Activated naive CD4-positive, alpha-beta T cell treated with anti-CD3 and anti-CD28 coated beads, Interleukin-2, amount 10 ng/mL, durations not matched to agents 7 days and 5 days (primary cell): Measurements from ENCODE around the gene ADARB2.
"Not testable (repeated sequence)": the region's sequence is repeated elsewhere in the genome, so short reads cannot be mapped to it uniquely, and the experiment has no call there.

ENCODE experiments used
- CTCF ChIA-PET: fragments of 350-600 bp; sonication (Branson Sonifier 250); formaldehyde crosslinking; loops from one replicate; lab custom pipeline; 2021; ENCODE audit warnings: antibody characterized with exemption; lab: Charles Lee
- DNase-seq: peaks from one replicate; pipeline ENCODE4 v3.0.0-alpha.2; 2020
- H3K27ac Mint-ChIP-seq: one replicate; pipeline ENCODE4 v1.8.0; 2021; ENCODE audit warnings: mild to moderate bottlenecking, moderate library complexity, mixed read lengths
- H3K27me3 Mint-ChIP-seq: one replicate; pipeline ENCODE4 v1.8.0; 2021; ENCODE audit warnings: mild to moderate bottlenecking, mixed read lengths
- H3K36me3 Mint-ChIP-seq: one replicate; pipeline ENCODE4 v1.8.0; 2021; ENCODE audit warnings: mixed read lengths
- H3K4me1 Mint-ChIP-seq: one replicate; pipeline ENCODE4 v1.8.0; 2021; ENCODE audit warnings: mixed read lengths
- H3K4me3 Mint-ChIP-seq: one replicate; pipeline ENCODE4 v1.8.0; 2021; ENCODE audit warnings: mild to moderate bottlenecking, moderate library complexity, mixed read lengths
- H3K9me3 Mint-ChIP-seq: one replicate; pipeline ENCODE4 v1.8.0; 2021; ENCODE audit warnings: mixed read lengths

ADARB2 gene

DNA sequence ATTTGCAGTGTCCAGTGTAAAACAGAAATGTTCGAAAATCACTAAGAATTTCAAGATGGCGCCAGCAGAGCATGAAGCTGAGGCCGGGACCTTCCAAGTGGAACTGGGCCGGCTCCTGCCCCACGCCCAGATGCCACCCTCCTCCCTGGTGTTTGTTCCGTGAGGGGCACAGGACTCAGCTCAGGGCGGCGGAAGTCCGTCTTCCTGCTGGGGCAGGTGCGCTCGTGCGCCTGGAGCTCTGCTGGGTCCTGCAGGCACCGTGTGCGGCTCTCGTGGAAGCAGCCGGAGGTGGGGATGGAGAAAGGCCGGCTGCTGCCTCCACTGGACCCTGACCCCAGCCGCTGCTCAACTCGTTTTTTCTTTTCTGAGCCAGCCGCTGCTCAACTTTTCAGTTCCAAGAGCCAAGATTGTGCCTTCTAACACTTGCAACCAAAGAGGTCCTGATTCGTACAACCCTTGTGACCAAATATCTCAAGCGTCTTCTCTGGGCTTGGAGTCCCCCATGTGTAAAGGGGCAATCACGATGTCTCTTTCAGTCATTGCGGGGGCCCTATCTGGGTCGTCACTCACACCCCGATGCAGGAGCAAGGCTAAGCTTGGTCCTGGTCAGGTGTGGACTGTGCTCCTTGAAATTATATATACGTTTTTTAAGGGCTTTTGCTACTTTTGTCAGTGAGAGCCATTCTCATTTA is 334.4 kb downstream of the ADARB2 start:
- Mint-ChIP-seq H3K4me1 (no peaks in the 10 kb centered on the region), H3K27ac (no peak overlapping the region), H3K9me3 (no peaks in the 10 kb centered on the region), H3K36me3 (no peaks in the 10 kb centered on the region), H3K4me3 (no peak overlapping the region), H3K27me3 (no peaks in the 10 kb centered on the region)
- no peak for DNase-seq
- CTCF ChIA-PET = no interaction called here

DNA sequence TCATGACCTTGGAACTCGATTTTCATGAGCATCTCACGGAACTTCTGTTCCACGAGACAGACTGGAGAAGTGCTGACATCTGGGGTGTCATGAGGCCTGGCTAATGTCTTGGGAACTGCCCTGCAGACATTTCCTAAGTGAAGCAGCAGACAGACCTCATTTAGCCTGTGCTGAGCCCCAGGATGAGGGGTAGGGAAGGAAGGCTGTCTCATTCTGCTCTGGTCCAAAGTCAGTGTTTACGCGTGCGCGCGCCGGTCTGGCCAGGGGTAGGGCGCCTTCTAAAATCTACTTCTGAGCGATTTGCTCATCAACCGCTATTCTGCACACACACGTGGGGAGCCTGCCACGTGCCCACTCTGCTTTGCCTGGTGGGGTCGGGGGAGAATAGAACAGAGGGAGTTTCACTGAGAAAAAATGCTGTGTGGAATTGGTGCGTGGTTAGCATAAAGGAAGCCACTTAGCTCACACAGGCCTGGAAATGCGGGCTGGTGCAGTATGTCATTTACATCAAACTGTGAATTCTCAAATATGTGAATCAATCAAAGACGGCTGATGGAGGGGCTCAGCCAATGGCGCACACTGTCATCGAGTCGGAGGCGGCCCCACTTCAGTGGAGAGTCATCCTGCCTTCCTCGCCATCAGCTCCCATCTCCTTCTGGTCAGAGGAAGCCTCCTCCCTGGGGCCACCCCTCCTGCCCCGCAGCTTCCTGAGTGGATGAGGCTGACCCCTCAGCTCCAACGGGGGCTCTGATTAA is 335.1 kb downstream of the ADARB2 start:
- H3K27me3 Mint-ChIP-seq = no peaks in the 10 kb centered on the region
- no peaks in the 10 kb centered on the region for H3K36me3 Mint-ChIP-seq
- no peak overlapping the region for H3K27ac Mint-ChIP-seq
- DNase-seq = no peak
- H3K9me3 Mint-ChIP-seq = no peaks in the 10 kb centered on the region
- no peak overlapping the region for H3K4me3 Mint-ChIP-seq
- no peaks in the 10 kb centered on the region for H3K4me1 Mint-ChIP-seq
- CTCF ChIA-PET = no interaction called here

DNA sequence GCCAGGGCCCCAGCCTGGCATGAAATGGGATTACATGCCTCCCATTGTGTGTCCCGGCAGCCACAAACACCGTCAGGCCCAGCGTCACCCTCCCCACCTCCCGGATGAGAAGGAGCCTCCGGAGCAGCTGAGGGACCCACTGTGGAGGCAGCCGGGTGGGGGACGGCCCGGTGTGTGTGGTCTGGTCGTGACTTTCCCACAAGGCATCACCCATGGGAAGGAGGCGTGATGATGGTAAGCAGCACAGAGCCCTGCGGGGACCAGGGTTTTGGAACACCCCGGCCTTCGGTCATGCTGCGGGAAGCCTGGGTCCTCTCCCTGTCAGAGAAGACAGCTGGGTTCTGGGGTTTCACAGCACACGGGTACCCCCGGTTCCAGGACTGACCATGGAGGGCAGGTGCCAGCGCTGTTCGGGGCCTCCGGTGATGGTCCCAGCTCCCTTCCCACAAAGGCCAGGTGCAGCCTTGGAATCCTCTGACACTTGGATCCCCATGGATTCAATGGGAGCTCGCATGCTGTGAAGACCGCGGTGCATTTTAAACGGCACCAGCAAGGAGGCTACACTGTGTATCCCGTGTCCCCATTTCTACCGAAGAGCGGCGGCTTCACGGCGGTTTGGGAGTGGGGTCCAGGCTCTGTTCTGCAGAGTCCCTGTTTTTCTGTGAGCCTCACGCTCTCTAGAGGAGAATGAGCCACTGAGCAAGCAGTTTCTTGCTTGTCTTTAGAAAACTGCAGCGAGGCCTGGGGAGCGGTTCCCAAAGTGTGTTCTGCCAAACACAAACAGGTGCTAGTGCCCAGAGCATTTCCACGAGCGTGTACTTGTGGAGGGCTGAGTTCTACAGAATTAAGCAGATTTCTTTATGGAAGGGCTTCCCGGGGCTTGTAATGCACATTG is 336.0 kb downstream of the ADARB2 start:
- DNase-seq = no peak
- no peaks in the 10 kb centered on the region for H3K4me1 Mint-ChIP-seq
- no peaks in the 10 kb centered on the region for H3K27me3 Mint-ChIP-seq

DNA sequence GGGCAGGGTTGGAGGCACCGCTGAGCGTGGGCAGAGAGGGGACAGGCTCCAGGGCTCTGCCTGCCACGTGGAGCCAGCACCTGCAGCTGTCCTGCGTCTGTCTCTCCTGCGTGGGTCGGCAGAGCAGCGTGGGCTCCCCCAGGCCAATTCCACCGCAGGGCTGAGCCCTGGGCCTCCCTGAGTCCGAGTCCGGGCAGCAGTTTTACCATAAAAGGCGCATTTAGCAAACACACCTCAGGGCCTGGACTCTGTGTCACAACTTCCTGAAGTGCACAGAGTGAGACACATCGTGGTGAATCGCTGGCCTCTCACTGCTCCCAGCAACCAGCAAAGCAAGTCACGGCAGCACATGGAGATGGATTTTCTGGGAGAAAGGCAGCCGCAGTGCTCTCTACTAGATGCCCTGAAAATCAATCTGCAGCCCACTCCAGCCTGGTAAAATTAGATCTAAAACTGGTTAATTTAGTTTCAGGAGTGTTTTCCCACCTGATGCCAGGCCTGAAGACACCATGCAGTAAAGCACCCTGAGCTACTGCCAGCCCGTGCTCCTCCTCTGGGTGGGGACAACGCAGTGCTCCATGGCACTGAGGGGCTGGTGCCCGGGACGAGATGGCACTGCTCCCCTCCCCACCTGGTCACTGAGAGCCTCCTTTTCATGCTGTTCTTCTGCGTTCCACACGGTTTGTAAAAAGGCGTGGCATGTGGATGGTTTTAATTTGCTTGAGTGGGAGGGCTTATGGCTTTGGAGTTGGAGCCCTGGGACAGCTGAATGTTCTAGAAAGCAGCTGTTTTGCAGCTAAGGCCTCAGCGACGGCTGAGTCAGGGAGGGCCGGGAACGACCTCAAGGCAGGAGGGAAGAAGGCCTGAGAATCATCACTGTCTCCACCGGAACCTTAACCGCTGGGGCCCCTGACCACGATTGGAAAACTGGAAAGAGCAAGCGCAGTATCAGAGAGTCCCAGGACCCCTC is 336.9 kb downstream of the ADARB2 start:
- Mint-ChIP-seq H3K4me3 (no peak overlapping the region), H3K27me3 (no peaks in the 10 kb centered on the region), H3K9me3 (no peaks in the 10 kb centered on the region), H3K4me1 (no peaks in the 10 kb centered on the region), H3K36me3 (no peaks in the 10 kb centered on the region), H3K27ac (no peak overlapping the region)
- DNase-seq = no peak
- CTCF ChIA-PET = interaction anchor here (0.8 kb wide), 1 partner anchor 15 kb away, joined by 3 read pairs; no protein-coding TSS in a partner anchor

More for the DNA sequence above, 336.0 kb downstream of the ADARB2 start:
- Mint-ChIP-seq H3K9me3 (no peaks in the 10 kb centered on the region), H3K4me3 (no peak overlapping the region), H3K36me3 (no peaks in the 10 kb centered on the region), H3K27ac (no peak overlapping the region)
- CTCF ChIA-PET = interaction anchor here (0.8 kb wide), 1 partner anchor 16 kb away, joined by 3 read pairs; no protein-coding TSS in a partner anchor

DNA sequence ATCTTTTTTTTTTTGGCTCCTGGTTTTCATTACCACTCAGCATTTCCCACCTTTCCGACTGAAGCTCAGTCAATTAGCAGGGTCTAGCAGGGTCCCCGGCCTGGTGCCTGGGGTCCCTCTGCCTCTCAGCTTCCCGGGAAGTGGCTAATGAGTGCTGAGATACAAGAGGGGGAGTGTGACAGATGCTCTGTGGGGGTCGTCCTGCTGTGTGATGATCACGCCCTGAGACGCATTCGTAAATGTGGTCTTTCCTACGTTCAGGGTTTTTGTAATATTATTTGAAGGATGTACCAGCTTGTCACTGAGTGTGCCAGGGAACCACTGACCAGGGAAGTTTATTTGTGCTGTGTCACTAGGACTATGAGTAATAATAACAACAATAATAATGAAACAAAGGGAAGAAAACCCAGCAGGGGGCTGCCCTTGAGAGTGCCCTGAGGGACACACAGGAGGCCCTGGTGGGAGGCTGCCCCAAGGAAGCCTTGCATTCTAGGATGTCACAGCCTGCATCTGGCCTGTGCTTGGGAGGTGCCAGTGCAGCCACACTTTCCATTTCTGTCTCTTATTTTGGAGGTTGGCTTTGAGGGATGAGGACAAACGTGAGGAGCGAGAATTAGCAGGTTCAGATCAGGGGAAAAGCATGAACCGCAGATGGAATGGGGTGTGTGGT is 337.8 kb downstream of the ADARB2 start:
- H3K9me3 Mint-ChIP-seq = no peaks in the 10 kb centered on the region
- no peaks in the 10 kb centered on the region for H3K27me3 Mint-ChIP-seq
- no peak overlapping the region for H3K27ac Mint-ChIP-seq
- H3K4me1 Mint-ChIP-seq = no peaks in the 10 kb centered on the region
- H3K36me3 Mint-ChIP-seq = no peaks in the 10 kb centered on the region
- CTCF ChIA-PET = no interaction called here
- no peak for DNase-seq
- no peak overlapping the region for H3K4me3 Mint-ChIP-seq

DNA sequence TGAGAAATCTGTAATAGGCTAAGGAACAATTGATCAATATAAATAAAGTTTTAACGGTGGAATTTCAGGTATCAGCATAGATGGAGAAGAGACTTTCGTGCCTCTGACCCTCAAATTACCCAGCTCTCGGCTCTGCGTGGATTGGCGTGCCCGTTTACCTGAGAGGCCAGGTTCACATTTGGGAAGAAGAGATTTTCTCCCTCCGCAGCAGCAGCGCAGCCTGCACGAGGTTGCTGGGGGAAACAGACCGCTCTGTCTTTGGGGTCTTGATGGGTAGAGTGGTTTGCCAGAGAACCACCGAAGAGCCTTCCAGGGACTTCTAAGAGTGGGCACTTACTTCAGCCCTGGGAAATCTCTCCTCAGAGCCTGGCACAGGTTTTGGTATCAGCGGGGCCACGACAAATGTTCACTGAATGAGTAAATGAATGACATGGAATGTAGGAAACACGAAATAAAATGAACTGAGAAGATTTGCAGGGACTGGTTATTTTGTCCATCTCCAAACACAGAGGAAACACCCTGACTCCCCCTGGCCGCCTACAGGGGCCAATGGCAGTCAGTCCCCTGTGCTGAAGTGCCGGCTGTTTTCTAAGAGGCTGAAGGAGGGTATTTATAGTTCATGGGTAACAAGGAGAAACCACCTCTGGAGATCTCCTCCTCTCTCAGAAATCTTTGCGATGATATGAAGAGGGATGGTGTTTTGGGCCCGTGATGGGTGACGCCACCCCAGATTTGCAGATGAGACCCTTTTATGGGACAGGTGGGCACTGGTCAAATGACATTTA is 338.5 kb downstream of the ADARB2 start:
- no peak overlapping the region for H3K27ac Mint-ChIP-seq
- H3K9me3 Mint-ChIP-seq = no peaks in the 10 kb centered on the region
- CTCF ChIA-PET = no interaction called here

DNA sequence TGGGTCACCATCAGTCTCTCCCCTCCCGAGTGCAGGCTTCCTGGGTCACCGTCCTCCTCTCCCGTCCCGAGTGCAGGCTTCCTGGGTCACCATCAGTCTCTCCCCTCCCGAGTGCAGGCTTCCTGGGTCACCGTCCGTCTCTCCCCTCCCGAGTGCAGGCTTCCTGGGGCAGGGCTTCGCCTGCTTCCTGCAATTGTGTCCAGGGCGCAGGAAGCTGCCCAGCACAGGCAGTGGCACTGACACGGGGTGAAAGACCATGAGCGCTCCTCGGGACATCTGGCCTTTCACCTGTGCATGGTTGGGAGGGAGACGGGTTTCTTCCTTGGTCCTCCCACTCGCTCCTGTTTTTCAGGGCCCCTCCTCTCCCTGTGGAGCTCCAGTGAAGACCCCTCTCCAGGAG is 339.2 kb downstream of the ADARB2 start:
- H3K36me3 Mint-ChIP-seq, H3K27me3 Mint-ChIP-seq, CTCF ChIA-PET, DNase-seq, H3K4me3 Mint-ChIP-seq, H3K27ac Mint-ChIP-seq, H3K9me3 Mint-ChIP-seq, H3K4me1 Mint-ChIP-seq: not testable (repeated sequence)

More for the DNA sequence above, 338.5 kb downstream of the ADARB2 start:
- Mint-ChIP-seq H3K36me3 (no peaks in the 10 kb centered on the region), H3K27me3 (no peaks in the 10 kb centered on the region), H3K4me3 (no peak overlapping the region), H3K4me1 (no peaks in the 10 kb centered on the region)
- DNase-seq = no peak

DNA sequence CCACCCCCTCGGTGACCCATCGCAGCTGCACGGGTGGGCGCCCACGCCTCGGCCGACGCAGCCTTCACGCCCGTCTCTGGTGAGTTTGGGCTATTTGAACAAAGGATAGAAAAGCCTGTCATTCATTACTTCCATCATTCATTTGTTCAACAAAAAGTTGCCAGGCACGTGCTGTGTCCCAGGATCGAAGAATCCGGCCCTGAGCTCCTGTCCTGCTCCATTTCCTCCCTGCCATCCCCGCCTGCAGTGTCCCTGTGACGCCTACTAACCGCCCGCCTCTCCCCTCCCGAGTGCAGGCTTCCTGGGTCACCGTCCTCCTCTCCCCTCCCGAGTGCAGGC is 341.1 kb downstream of the ADARB2 start:
- Mint-ChIP-seq H3K27ac (no peak overlapping the region), H3K4me3 (no peak overlapping the region), H3K27me3 (no peaks in the 10 kb centered on the region), H3K36me3 (no peaks in the 10 kb centered on the region), H3K4me1 (no peaks in the 10 kb centered on the region), H3K9me3 (no peaks in the 10 kb centered on the region)
- no peak for DNase-seq
- CTCF ChIA-PET = no interaction called here

DNA sequence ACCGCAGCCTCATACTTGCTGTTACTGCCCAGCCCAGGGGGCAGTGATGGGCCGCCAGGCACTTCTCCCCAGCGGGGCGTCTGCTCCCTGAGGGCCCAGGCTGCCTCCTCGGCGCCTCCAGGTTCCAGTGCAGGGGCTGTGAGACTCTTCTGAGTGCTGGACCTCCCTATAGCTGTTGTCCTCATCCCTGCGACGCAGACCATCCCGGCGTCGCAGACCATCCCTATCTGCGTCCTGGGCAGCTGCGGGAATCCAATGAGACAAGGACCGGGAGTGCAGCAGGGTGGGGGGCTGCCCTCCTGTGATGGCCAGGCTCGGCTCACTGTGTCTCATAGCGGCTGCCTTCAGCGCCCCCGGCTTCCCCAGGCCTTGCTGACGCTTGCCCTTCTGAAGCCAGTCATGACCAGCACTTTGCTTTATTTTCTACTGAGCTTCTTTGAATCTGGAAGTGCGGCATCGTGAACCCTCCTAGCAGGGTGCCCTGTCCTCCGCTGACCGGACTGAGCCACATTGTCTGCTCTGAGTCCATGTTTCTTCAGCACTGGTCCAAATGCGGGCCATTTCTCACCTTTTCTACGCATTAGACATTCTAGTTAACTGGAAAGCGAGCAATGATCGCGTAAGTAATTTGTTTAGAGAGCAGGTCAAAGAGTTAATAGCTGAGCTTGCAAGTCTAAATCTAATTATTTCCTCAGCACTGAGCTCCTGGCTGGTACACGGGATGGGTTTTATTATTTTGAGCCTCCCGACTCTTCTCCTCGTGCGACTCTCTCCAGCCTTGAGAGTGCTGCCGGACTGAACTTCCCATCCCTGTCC is 341.6 kb downstream of the ADARB2 start:
- H3K36me3 Mint-ChIP-seq = no peaks in the 10 kb centered on the region
- no peaks in the 10 kb centered on the region for H3K4me1 Mint-ChIP-seq
- H3K27me3 Mint-ChIP-seq = no peaks in the 10 kb centered on the region
- CTCF ChIA-PET = no interaction called here
- DNase-seq = no peak
- no peaks in the 10 kb centered on the region for H3K9me3 Mint-ChIP-seq
- H3K27ac Mint-ChIP-seq = no peak overlapping the region
- H3K4me3 Mint-ChIP-seq = no peak overlapping the region

DNA sequence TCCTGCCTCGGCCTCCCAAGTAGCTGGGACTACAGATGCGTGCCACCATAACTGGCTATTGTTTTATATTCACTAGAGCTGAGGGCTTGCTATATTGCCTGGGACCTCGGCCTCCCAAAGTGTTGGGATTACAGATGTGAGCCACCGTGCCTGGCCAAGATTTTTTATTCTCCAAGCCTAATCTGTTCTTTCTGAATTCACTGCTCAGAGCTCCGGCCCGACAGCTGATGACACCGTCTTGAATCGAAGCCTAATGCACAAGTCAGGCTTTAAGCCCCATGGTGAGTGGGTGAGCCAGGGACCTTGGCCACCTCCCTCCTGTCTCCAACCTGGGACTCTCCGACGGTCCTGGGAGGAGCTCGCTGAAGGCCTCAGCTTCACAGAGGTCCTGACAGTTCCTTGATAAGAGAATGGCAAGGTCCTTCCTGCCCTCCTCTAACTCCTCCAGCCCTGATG is 342.3 kb downstream of the ADARB2 start:
- CTCF ChIA-PET = no interaction called here
- DNase-seq = no peak
- Mint-ChIP-seq H3K4me3 (no peak overlapping the region), H3K27ac (no peak overlapping the region), H3K9me3 (no peaks in the 10 kb centered on the region), H3K27me3 (no peaks in the 10 kb centered on the region), H3K36me3 (no peaks in the 10 kb centered on the region), H3K4me1 (no peaks in the 10 kb centered on the region)

DNA sequence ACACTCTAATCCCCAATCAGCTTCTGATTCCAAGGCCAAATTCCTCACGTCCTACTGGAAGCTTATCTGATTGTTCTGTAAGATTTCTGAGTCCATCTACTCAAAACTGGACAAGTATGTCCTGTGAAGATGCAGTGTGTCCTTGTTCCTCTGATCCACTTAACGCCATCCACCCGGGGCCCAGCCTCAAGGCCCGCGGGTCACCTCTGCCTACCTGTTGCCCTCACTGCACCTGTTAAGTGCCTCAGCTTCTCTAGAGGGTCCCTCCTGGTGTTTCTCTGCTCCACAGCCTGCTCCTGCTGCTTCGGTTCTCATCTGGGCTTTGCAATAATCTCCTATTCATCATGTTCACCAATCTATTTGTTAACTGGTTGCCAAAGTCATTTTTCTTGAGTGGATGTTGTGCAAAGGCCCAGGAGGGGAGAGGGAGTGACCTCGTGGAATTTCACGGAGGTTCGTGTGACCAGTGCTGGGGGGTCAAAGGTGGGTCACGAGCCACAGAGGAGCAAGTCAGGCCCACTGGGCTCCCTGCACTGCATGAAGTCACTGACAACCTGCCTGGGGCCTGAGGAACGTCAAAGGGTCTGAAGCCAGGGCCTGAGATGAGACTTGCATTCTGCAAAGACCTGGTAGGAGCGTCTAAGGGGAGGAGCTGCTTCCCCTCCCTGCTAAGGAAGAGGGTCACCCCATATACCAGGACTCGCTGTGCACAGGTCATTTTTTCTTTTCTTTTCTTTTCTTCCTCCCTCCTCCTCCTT is 343.0 kb downstream of the ADARB2 start:
- CTCF ChIA-PET = no interaction called here
- Mint-ChIP-seq H3K27me3 (no peaks in the 10 kb centered on the region), H3K9me3 (no peaks in the 10 kb centered on the region), H3K4me1 (no peaks in the 10 kb centered on the region), H3K4me3 (no peak overlapping the region), H3K36me3 (no peaks in the 10 kb centered on the region), H3K27ac (no peak overlapping the region)
- no peak for DNase-seq
